Activated CD4-positive, alpha-beta T cell treated with anti-CD3 and anti-CD28 coated beads, Interleukin-2, amount 50 U/mL, for 24 hours (primary cell): ENCODE measurements around the gene RAD1.

ENCODE experiments used
- DNase-seq, 2 donors: peaks; one replicate each; pipeline ENCODE4 v3.0.0-alpha.2; 2020; ENCODE audit warnings: low read depth in 1 of 2, low spot score in 1 of 2

RAD1 gene

GRCh38 chr5:34918025-34918424 is 2.7 kb upstream of the RAD1 start:
- DNase-seq, result no peak

GRCh38 chr5:34916518-34916917 is 1.2 kb upstream of the RAD1 start:
- DNase-seq, result no peak

DNA sequence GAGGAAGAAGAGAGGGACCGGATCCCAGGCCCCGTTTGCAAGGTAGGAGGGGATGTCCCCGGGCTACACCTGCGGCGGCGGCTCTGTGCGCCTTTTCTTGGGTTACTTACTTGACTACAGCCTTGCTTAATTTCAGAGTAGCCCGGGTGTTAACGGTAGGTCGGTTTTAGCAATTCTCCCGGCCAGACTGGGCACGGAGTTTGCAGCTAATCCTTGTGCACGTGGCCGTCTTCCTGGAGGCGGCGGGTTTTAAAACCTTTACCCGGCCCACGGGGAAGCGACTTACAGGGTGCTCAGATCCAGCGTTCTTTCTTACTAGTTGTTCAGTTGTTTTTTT is 520 bp upstream of the RAD1 start:
- DNase-seq, result no peak

GRCh38 chr5:34914671-34915138 is 599 bp downstream of the RAD1 start:
- DNase-seq, result peak in 1 of 2 donors; percentile 9

GRCh38 chr5:34913072-34913471 is 2.2 kb downstream of the RAD1 start:
- DNase-seq, result no peak

- DNase-seq, result no peak
Measured at GRCh38 chr5:34905564-34905963, 9.7 kb downstream of the RAD1 start.

- no peak for DNase-seq
Measured at GRCh38 chr5:34903260-34903659, 12.0 kb downstream of the RAD1 start.

DNA sequence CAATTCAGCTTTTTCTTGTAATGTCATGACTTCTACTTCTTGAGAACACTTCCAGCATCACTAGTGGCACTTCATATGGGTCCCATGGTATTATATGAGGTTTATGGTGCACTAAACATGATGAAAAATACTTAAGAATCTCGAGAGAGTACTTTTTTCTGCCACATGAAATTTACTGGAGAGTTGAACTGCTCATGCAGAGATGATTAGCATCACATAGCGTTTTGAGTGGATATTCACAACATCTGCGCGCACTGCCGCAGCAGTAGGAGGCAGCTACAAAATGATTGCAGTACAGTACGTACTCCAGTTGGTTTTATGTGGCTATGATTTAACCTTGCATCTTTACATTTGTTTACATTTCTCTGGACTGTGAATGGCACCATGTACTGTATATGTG is 14.7 kb downstream of the RAD1 start:
- DNase-seq, result no peak

GRCh38 chr5:34899066-34899465 is 16.2 kb downstream of the RAD1 start:
- DNase-seq, result no peak

DNA sequence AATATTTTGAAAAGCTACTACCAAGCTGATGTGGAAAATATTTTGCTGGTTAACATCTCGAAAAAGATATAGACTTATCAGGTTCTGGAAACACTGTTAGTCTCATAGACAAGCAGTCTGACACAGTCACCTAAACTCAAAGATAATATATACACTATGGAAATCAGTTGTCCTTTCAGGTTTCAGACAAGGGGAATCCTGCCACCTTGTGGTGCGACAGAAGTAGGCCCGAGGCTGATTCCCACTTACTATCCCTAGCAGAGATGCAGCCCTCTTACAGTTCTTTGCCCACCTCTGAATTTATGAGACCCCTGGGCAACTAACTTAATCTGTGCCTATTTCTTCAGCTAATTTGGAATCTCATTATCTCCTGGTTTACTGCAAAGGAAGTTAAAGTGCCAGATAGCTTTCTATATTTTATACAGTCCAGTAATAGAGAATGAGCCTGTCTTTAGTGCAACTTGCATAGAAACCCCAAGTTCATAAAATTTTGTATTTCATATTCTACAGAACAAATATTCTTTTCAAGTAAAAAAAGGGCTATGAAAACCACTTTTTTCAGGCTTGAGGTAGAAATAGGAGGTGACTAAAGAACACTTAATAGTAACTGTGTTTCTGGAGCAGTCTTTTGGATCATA is 16.9 kb downstream of the RAD1 start:
- peak in 1 of 2 donors; percentile 56 for DNase-seq

DNA sequence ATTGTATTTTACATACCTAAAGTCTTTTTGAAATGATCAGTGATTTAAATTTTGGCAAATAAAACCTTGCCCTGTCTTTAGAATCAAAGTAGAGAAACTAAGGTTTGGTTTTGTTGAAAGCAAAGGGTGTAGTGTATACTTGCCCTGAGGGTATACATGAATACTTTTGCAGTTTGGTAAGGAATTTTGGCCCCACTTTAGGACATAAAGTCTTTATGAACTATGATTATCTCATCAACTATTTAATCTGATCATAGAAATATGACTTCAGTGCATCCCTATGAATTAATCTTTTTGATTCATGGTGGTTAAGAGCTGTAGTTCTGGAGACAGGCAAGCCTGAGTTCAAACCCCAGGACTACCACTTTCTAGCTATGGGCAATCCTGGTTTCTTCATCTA is 17.7 kb downstream of the RAD1 start:
- no peak for DNase-seq

- DNase-seq, result no peak
Measured at GRCh38 chr5:34895641-34896419, 19.5 kb downstream of the RAD1 start.

DNA sequence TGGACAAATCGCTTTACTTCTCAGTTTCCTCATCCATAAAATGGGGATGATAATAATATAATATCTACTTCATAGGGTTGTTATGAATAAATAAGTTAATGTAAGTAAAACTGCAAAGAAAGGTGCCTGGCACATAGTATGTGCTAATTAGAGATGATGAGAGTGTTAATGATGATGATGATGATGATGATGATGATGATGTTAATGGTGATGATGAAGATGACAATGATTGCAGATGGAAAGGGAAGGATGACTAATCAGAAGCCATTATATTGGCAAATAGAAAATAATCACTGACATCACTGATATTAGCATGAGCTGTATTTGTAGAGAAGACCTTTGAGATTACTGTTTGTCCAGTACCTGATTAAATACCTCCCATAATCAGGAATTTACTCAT is 20.6 kb downstream of the RAD1 start:
- DNase-seq, result no peak

- DNase-seq, result no peak
Measured at GRCh38 chr5:34892414-34892813, 22.9 kb downstream of the RAD1 start.

- DNase-seq, result no peak
Measured at GRCh38 chr5:34891981-34892380, 23.3 kb downstream of the RAD1 start.

DNA sequence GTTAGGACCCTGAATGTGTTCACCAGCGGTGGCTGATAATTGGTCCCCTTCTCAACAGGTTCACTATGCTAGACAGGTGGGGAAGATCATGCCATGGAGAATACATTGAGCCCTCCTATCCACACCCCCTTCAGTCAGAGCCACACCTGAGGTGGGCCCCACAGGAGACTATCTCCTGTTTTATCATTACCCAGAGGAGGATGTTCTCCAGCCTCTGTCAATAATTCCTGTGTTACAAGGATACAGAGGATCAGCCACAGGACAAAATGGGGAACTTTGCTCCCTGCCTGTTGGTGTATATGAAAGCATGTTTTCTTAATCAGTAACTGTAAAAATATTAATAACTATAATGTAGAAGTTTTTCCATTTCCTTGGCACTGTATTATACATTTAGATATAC is 25.9 kb downstream of the RAD1 start:
- no peak for DNase-seq

DNA sequence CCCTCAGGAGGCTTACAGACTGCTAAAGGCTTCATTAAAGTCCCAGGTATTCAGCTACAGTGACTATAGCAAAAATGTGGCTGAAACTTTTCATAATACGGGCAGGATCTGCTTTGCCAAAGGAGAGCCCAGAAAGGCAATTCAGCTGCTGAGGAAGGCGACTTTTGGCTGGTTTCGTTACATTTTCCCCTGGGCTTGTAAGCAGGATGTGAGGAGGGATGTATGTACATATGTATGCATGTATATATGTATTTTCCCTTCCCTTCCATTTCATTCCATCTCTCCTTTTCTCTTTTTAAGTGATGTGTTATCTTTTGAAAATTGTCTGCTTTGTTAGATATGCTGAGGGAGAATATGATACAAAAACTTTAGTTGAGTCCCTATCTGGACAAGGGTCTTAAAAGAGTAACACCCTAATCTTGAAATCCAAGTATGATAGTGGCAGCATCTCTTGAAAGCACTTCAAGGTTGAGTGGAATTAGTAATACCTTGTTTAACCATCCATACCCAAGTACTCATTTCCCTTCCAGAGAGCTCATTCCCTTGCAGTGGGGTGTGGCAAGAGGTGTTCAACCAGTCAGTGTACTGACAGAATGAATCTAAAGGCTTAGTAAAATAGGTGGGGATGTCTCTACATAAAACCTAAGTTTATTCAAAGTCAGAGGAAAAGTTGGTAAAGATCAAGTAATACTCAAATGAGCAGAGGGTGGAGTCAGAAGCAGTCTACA is 28.7 kb downstream of the RAD1 start:
- no peak for DNase-seq

- DNase-seq, result no peak
Measured at GRCh38 chr5:34881246-34881645, 34.1 kb downstream of the RAD1 start.

DNA sequence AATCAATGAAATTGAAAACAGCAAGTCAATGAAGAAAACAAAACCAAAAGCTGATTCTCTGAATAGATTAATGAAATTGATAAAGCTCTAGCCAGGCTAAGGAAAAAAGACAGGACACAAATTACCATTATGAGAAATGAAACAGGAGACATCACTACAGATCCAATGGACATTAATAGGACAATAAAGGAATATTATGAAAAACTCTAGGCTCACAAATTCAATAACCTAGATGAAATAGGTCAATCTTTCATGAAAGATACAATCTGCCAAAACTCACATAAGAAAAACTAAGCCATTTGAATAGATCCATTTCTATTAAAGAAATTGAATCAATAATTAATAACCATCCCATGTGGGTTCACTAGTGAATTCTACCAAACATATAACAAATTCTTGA is 39.0 kb downstream of the RAD1 start:
- DNase-seq, result no peak

- DNase-seq, result no peak
Measured at GRCh38 chr5:34870382-34870781, 44.9 kb downstream of the RAD1 start.

DNA sequence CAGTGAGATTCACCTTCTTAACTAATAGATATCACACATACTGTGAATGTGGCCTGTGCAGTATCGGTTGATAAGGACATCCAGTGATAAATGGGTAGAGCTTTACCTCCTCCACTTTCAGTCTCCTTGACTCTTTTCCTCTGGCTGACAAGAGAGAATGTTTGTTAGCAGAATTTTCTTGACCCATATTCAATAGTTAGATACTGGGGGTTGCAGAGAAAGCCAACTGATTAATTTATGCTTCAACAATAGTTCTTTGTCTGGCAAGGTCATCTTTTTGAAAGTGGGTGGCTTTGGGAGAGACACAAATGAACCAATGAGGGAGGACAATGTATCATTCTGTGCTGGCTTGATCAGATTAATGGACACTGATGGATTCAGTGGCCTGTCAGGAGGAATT is 46.0 kb downstream of the RAD1 start:
- no peak for DNase-seq

DNA sequence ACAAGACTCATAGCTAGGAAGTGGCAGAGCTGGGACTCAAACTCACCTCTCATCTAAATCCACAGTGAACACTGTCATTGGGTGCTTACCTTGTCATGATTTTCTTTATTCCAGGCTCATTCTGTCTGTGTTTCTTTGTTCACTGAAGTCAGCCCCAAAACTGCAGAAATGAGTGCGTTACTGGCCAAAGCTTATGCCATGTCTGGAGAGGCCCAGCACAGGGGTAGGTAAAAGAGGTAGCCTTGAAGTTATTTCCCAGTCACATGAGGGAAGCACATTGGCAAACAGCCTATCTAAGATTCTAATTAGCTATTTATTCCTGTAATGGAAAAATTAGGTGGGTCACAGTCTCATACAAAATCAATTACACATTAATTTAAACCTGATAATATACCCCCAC is 46.5 kb downstream of the RAD1 start:
- no peak for DNase-seq
